Activated CD8-positive, alpha-beta memory T cell treated with anti-CD3 and anti-CD28 coated beads, Interleukin-2, amount 50 U/mL, for 1 hour (primary cell): ENCODE results near the gene TFPI.
"Not testable (repeated sequence)": the region's sequence is repeated elsewhere in the genome, so short reads cannot be mapped to it uniquely, and the experiment has no call there.

Experiments used
- DNase-seq: peaks from one replicate; pipeline ENCODE4 v3.0.0-alpha.2; 2020; ENCODE audit errors: extremely low read depth

Gene TFPI

GRCh38 chr2:187528042-187528441, 26.2 kb downstream of the TFPI start:
- no peak for DNase-seq

DNA sequence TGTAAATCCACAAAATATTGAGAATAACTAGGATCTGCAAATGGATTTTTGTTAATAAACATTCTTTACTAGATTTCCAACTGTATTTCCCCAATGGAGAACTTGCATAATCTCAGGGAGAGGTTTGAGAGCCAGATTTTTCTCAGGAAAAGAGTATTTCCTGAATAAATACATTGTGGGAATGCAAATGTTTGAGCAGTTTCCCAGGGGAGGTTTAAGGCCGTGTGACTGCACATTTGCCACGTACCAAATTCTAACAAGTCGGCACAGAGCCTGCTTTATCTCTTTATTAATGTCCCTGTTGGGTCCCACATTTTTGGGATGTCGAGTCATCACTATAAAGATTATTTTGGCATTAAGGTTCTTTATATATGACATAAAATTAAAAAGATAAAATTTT, 27.0 kb downstream of the TFPI start:
- DNase-seq: no peak

DNA sequence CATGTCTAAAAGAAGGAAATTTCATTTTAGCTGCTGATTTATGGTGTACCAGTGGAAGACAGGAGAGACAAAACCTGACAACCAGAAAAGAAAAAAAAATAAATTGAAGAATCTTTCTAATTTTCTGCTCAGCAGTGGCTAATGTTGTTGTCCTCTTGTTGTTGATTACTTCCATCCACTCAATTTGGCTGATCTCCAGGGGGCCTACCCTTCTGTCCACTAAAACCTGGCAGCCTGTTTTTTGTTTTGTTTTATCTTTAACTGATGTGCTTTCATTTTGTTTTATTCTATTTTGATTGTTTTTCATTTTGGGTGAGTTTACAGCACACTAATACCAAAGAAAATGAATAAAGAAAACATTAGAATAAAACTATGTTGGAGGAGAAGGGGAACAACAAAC, 27.4 kb downstream of the TFPI start:
- DNase-seq: no peak

DNA sequence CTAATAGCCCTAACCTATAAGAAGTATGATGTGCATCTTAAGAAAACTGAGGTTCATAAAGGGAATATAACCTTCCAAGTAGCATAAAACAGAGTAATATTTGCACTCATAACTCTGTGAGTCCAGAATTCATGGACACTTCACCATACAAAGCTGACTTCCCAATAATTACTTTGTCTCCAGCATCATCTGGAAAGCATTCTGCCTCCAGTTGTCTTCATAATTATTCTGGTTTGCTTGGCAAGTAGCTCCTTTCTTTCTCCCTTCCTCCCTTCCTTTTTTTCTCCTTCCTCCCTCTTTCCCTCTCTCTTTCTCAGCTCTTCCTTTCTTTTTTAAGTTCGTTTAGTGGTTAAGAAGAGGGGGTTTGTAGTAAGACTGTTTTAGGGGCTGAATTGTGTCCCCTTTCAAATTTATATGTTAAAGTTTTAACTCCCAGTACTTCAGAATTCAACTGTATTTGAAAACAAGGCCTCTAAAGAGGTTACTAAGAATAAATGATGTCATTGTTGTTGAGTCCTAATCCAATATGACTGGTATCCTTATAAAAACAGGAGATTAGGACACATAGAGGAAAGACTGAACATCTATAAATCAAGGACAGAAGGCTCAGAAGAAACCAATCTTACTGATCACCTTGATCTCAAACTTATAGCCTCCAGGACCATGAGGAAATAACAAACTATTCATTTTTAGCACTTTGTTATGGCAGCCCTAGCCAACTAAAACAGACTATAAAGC, 28.9 kb downstream of the TFPI start:
- DNase-seq: no peak

GRCh38 chr2:187523325-187523724, 30.9 kb downstream of the TFPI start:
- DNase-seq: no peak

GRCh38 chr2:187520121-187520624, 34.1 kb downstream of the TFPI start:
- no peak for DNase-seq

DNA sequence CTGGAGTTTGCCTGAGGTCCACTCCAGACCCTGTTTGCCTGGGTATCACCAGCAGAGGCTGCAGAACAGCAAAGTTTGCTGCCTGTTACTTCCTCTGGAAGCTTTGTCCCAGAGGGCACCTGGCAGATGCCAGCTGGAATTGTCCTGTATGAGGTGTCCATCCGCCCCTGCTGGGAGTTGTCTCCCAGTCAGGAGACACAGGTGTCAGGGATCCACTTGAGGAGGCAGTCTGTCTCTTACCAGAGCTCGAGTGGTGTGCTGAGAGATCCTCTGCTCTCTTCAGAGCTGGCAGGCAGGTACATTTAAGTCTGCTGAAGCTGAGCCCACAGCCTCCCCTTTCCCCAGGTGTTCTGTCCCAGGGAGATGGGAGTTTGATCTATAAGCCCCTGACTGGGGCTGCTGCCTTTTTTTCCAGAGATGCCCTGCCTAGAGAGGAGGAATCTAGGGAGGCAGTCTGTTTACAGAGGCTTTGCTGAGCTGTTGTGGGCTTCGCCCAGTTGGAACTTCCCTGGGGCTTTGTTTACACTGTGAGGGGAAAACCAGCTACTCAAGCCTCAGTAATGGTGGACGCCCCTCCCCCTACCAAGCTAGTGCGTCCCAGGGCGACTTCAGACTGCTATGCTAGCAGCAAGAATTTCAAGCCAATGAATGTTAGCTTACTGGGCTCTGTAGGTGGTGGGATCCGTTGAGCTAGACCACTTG, 34.7 kb downstream of the TFPI start:
- no peak for DNase-seq

DNA sequence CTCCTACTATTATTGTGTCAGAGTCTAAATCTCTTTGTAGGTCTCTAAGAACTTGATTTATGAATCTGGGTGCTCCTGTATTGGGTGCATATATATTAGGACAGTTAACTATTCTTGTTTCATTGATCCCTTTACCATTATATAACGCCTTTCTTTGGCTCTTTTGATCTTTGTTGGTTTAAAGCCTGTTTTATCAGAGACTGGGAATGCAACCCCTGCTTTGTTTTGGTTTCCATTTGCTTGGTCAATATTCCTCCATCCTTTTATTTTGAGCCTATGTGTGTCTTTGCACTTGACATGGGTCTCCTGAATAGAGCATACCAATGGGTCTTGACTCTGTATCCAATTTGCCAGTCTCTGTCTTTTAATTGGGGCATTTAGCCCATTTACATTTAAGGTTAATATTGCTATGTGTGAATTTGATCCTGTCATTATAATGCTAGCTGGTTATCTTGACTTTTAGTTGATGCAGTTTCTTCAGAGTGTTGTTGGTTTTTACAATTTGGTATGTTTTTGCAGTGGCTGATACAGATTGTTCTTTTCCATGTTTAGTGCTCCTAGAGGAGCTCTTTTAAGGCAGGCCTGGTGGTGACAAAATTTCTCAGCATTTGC, 36.4 kb downstream of the TFPI start:
- not testable (repeated sequence) for DNase-seq

DNA sequence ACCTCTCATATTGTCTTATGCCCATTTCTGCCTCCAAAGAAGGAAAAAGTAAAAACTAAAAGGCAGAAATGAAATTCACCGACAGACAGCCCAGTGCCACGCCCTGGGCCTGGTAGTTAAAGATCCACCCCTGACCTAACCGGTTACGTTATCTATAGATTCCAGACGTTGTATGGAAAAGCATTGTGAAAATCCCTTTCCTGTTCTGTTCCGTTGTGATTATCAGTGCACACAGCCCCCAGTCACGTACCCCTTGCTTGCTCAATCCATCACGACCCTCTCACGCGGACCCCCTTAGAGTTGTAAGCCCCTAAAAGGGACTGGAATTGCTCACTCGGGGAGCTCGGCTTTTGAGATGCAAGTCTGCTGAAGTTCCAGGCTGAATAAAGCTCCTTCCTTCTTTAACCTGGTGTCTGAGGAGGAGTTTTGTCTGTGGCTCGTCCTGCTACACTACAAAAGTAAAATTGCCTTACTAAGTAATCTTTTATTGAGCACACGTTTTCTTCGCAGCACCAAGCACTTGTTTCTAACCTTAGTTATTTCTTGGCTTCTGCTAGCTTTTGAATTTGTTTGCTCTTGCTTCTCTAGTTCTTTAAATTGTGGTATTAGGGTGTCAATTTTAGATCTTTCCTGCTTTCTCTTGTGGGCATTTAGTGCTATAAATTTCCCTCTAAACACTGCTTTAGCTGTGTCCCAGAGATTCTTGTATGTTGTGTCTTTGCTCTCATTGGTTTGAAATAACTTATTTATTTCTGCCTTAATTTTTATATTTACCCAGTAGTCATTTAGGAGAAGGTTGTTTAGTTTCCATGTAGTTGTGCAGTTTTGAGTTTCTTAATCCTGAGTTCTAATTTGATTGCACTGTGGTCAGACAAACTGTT, 37.4 kb downstream of the TFPI start:
- not testable (repeated sequence) for DNase-seq

DNA sequence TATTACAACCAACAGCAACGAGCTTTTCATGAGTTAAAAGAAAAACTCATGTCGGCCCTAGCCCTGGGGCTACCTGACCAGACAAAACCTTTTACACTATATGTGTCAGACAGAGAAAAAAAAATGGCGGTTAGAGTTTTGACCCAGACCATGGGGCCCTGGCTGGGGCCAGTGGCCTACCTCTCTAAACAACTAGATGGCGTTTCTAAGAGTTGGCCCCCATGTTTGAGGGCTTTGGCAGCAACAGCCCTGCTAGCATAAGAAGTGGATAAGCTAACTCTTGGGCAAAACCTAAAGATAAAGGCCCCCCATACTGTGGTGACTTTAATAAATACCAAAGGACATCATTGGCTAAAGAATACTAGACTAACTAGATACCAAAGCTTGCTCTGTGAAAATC, 39.3 kb downstream of the TFPI start:
- no peak for DNase-seq

DNA sequence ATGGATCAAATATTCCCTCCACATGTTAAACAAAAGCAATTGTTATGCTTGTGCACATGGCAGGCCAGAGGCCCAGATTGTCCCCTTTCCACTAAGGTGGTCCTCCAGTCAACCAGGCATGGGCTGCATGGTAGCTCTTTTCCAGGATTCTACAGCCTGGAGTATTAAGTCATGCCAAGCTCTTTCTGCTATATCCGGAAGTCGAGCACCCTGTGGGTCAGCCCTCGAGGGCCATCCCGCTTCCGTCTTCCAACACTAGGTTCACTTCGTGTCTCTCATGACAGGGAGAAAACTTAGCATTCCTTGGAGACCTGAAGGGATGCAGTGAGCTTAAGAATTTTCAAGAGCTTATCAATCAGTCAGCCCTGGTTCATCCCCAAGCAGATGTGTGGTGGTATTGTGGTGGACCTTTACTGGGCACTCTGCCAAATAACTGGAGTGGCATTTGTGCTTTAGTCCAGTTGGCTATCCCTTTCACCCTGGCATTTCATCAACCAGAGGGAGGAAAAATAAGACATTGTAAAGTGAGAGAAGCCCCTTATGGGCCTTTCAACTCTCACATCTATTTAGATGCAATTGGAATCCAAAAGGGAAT, 39.9 kb downstream of the TFPI start:
- DNase-seq: not testable (repeated sequence)

- DNase-seq: not testable (repeated sequence)
These were observed 40.6 kb downstream of the TFPI start for GRCh38 chr2:187513460-187514234.

GRCh38 chr2:187511356-187512315, 42.6 kb downstream of the TFPI start:
- no peak for DNase-seq

GRCh38 chr2:187510419-187511355, 43.5 kb downstream of the TFPI start:
- not testable (repeated sequence) for DNase-seq

GRCh38 chr2:187509667-187510417, 44.4 kb downstream of the TFPI start:
- DNase-seq: no peak

GRCh38 chr2:187506416-187506815, 47.8 kb downstream of the TFPI start:
- no peak for DNase-seq

- no peak for DNase-seq
These were observed 49.1 kb downstream of the TFPI start for GRCh38 chr2:187505065-187505672.
